CD14-positive monocyte (primary cell): ENCODE results near the gene DGKB. TPM values are rescaled to one million over a fixed set of nuclear protein-coding genes. Genes with fewer than 3 reads are reported as not detected.

Source experiments
- DNase-seq, 3 donors: peaks; one replicate each; pipeline ENCODE4 v3.0.0-alpha.2; 2011 to 2022
- H2AFZ ChIP-seq: 2 replicates; pipeline ENCODE4 v1.6.0; 2012; ENCODE audit warnings: mild to moderate bottlenecking, low read depth, low read length, inconsistent platforms; ENCODE audit not compliant: insufficient read depth, poor library complexity, severe bottlenecking
- H3K27ac ChIP-seq, 2 donors: 1 replicate in 1 of 2; 2 replicates in 1 of 2; pipeline ENCODE4 v1.5.1; 2012 to 2013; ENCODE audit warnings: low read length in 2 of 2, control low read depth in 1 of 2, inconsistent platforms in 1 of 2, low read depth in 1 of 2, mild to moderate bottlenecking in 1 of 2
- H3K27me3 ChIP-seq, 2 donors: one replicate each; pipeline versions ENCODE4 v1.6.0 to v1.6.1; 2011 to 2013; ENCODE audit warnings: low read length in 2 of 2; ENCODE audit not compliant: control insufficient read depth in 2 of 2, insufficient read depth in 2 of 2
- H3K36me3 ChIP-seq, 2 donors: replicated peaks in 1 of 2; 1 replicate in 1 of 2; 2 replicates in 1 of 2; pipeline versions ENCODE4 v1.5.1 to v1.6.1; 2012 to 2013; ENCODE audit warnings: low read length in 2 of 2, control low read depth in 1 of 2, inconsistent platforms in 1 of 2, mild to moderate bottlenecking in 1 of 2; ENCODE audit not compliant: insufficient read depth in 2 of 2, control insufficient read depth in 1 of 2
- H3K4me1 ChIP-seq, 2 donors: 1 replicate in 1 of 2; 2 replicates in 1 of 2; pipeline versions ENCODE4 v1.5.1 to v1.6.1; 2012 to 2013; ENCODE audit warnings: low read length in 2 of 2, control low read depth in 1 of 2, inconsistent platforms in 1 of 2, mild to moderate bottlenecking in 1 of 2, moderate library complexity in 1 of 2; ENCODE audit not compliant: insufficient read depth in 2 of 2, control insufficient read depth in 1 of 2
- H3K4me2 ChIP-seq: replicated peaks from 2 replicates; pipeline ENCODE3; 2012; ENCODE audit warnings: low read length, moderate library complexity, mild to moderate bottlenecking; ENCODE audit not compliant: poor library complexity, severe bottlenecking; ENCODE audit errors: extremely low read depth
- H3K4me3 ChIP-seq, 3 experiments: fragments of 200-600 bp in 1 of 3; sonication (generic) in 1 of 3; replicated peaks in 1 of 3; 1 replicate in 2 of 3; 2 replicates in 1 of 3; pipeline ENCODE4 v1.5.1; 2011 to 2013; ENCODE audit warnings: low read length in 3 of 3, mild to moderate bottlenecking in 3 of 3, control low read depth in 2 of 3, low read depth in 2 of 3, inconsistent platforms in 1 of 3, moderate library complexity in 1 of 3
- H3K79me2 ChIP-seq: 2 replicates; pipeline ENCODE4 v1.6.0; 2012; ENCODE audit warnings: mild to moderate bottlenecking, control low read depth, inconsistent platforms, low read length, moderate library complexity; ENCODE audit not compliant: insufficient read depth
- H3K9ac ChIP-seq: 2 replicates; pipeline ENCODE4 v1.6.0; 2017; ENCODE audit warnings: low read length, mild to moderate bottlenecking; ENCODE audit not compliant: insufficient read depth, poor library complexity, severe bottlenecking
- H3K9me3 ChIP-seq, 2 donors: replicated peaks in 1 of 2; 1 replicate in 1 of 2; 2 replicates in 1 of 2; pipeline versions ENCODE4 v1.5.1 to v1.6.1; 2012 to 2013; ENCODE audit warnings: low read length in 2 of 2, control low read depth in 1 of 2; ENCODE audit not compliant: control insufficient read depth in 1 of 2, insufficient read depth in 1 of 2
- H4K20me1 ChIP-seq: 2 replicates; pipeline ENCODE4 v1.6.0; 2012; ENCODE audit warnings: mild to moderate bottlenecking, low read length, control low read depth, moderate library complexity; ENCODE audit not compliant: insufficient read depth
- H3K27ac Mint-ChIP-seq, 7 donors: one replicate each; pipeline ENCODE4 v1.8.0; 2020; ENCODE audit warnings: mild to moderate bottlenecking in 7 of 7, mixed read lengths in 7 of 7, moderate library complexity in 6 of 7, inconsistent platforms in 2 of 7
- H3K27me3 Mint-ChIP-seq, 3 donors: one replicate each; pipeline ENCODE4 v1.8.0; 2021 to 2022; ENCODE audit warnings: low read depth in 3 of 3, mild to moderate bottlenecking in 3 of 3, mixed read lengths in 3 of 3, moderate library complexity in 3 of 3, inconsistent platforms in 1 of 3
- H3K36me3 Mint-ChIP-seq, 2 donors: one replicate each; pipeline ENCODE4 v1.8.0; 2020; ENCODE audit warnings: mixed read lengths in 2 of 2, inconsistent platforms in 1 of 2, mild to moderate bottlenecking in 1 of 2
- H3K4me1 Mint-ChIP-seq: one replicate; pipeline ENCODE4 v1.8.0; 2020; ENCODE audit warnings: mild to moderate bottlenecking, mixed read lengths
- H3K4me3 Mint-ChIP-seq, 2 donors: one replicate each; pipeline ENCODE4 v1.8.0; 2020; ENCODE audit warnings: mild to moderate bottlenecking in 2 of 2, mixed read lengths in 2 of 2, moderate library complexity in 1 of 2
- H3K9me3 Mint-ChIP-seq, 7 donors: one replicate each; pipeline ENCODE4 v1.8.0; 2020 to 2022; ENCODE audit warnings: mixed read lengths in 7 of 7, mild to moderate bottlenecking in 6 of 7, moderate library complexity in 6 of 7, inconsistent platforms in 2 of 7
- WGBS: methylation state at CpG from one replicate; pipeline ENCODE4 v1.1.5; 2013; ENCODE audit warnings: missing lambda C conversion rate; ENCODE audit not compliant: insufficient coverage; 5-methylcytosine and 5-hydroxymethylcytosine counted together
- intact Hi-C, 2 donors: fragments of 100-400 bp; cut with micrococcal nuclease; formaldehyde crosslinking; loops; one replicate each; pipeline versions ENCODE4 v1.15.0 to v1.15.1; 2023
- polyA plus RNA-seq, 3 donors: library from polyadenylated mRNA; depleted of rRNA in 1 of 3; unstranded in 2 of 3; stranded (reverse) in 1 of 3; fragments of 300-500 nt in 2 of 3; fragments of >200 nt in 1 of 3; fragmentation: Illumina TruSeq in 2 of 3; gene quantifications; 1 replicate in 2 of 3; 2 replicates in 1 of 3; pipeline ENCODE4 v1.2.3, GENCODE V29; 2012 to 2021
- TF ChIP-seq, protein P1 (sequence below): fragments of 200-600 bp; IDR thresholded peaks from one replicate; pipeline ENCODE4 v1.8.0; 2022; ENCODE audit warnings: antibody characterized with exemption, mild to moderate bottlenecking

Gene DGKB
- polyA plus RNA-seq, 3 donors: not detected

DNA sequence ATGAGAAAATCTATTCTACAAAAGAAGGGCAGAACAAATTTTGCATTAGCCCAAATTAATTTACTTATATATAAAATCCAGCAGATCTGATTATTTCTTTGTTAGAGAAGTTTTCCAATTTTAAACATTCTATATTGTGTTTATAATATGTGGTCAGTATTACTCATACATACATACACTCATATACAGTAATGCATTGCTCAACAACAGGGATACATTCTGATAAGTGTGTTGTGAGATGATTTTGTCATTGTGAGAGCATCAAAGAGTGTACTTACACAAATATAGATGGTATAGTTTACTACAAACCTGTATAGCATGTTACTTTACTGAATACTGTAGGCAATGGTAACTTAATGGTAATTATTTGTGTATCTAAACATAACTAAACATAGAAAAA is 673.5 kb downstream of the DGKB start:
- H3K4me1 ChIP-seq: no peaks in the 10 kb centered on the region
- no peaks in the 10 kb centered on the region for H3K79me2 ChIP-seq
- no peaks in the 10 kb centered on the region for H3K9me3 ChIP-seq
- H3K36me3 ChIP-seq: no peaks in the 10 kb centered on the region
- H3K27me3 Mint-ChIP-seq: peaks cover 0 to 2% (median 0%) of the 10 kb centered on the region in 3 donors
- H3K36me3 Mint-ChIP-seq: no peaks in the 10 kb centered on the region
- no peaks in the 10 kb centered on the region for H3K4me1 Mint-ChIP-seq
- H3K27ac Mint-ChIP-seq: no peak overlapping the region
- H3K4me3 Mint-ChIP-seq: no peak overlapping the region
- no peaks in the 10 kb centered on the region for H4K20me1 ChIP-seq
- DNase-seq: no peak
- no peak overlapping the region for H3K4me3 ChIP-seq
- H3K9ac ChIP-seq: no peak overlapping the region
- peaks cover 0 to 5% (median 1%) of the 10 kb centered on the region in 7 donors for H3K9me3 Mint-ChIP-seq
- TF ChIP-seq, protein P1, sequence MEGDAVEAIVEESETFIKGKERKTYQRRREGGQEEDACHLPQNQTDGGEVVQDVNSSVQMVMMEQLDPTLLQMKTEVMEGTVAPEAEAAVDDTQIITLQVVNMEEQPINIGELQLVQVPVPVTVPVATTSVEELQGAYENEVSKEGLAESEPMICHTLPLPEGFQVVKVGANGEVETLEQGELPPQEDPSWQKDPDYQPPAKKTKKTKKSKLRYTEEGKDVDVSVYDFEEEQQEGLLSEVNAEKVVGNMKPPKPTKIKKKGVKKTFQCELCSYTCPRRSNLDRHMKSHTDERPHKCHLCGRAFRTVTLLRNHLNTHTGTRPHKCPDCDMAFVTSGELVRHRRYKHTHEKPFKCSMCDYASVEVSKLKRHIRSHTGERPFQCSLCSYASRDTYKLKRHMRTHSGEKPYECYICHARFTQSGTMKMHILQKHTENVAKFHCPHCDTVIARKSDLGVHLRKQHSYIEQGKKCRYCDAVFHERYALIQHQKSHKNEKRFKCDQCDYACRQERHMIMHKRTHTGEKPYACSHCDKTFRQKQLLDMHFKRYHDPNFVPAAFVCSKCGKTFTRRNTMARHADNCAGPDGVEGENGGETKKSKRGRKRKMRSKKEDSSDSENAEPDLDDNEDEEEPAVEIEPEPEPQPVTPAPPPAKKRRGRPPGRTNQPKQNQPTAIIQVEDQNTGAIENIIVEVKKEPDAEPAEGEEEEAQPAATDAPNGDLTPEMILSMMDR: no peak
- no peak overlapping the region for H2AFZ ChIP-seq
- intact Hi-C loops: no loop called here
- no peak overlapping the region for H3K27ac ChIP-seq
- no peaks in the 10 kb centered on the region for H3K27me3 ChIP-seq
- H3K4me2 ChIP-seq: no peak overlapping the region

GRCh38 chr7:14228341-14228740 is 674.2 kb downstream of the DGKB start:
- Histone ChIP-seq H3K9me3 (no peaks in the 10 kb centered on the region), H3K27me3 (no peaks in the 10 kb centered on the region), H3K9ac (no peak overlapping the region), H3K27ac (no peak overlapping the region), H3K36me3 (no peaks in the 10 kb centered on the region), H3K79me2 (no peaks in the 10 kb centered on the region), H3K4me2 (no peak overlapping the region), H2AFZ (no peak overlapping the region), H3K4me1 (no peaks in the 10 kb centered on the region), H4K20me1 (no peaks in the 10 kb centered on the region), H3K4me3 (no peak overlapping the region)
- intact Hi-C loops: no loop called here
- H3K4me1 Mint-ChIP-seq: no peaks in the 10 kb centered on the region
- H3K27me3 Mint-ChIP-seq: no peaks in the 10 kb centered on the region
- TF ChIP-seq, protein P1: no peak
- DNase-seq: no peak
- no peaks in the 10 kb centered on the region for H3K36me3 Mint-ChIP-seq
- WGBS: no CpG with 5 or more reads among the region's 4 CpGs
- peaks cover 0 to 3% (median 0%) of the 10 kb centered on the region in 7 donors for H3K9me3 Mint-ChIP-seq
- H3K27ac Mint-ChIP-seq: no peak overlapping the region
- no peak overlapping the region for H3K4me3 Mint-ChIP-seq
